Neural cell (in vitro differentiated cells): ENCODE results near the gene FERMT3. TPM values are rescaled to one million over a fixed set of nuclear protein-coding genes. Genes with fewer than 3 reads are reported as not detected.

Experiments used
- H2AFZ ChIP-seq: fragments of 200-600, 300-800 bp; sonication (generic), shearing (Covaris generic); 2 replicates; pipeline ENCODE4 v1.6.0; 2014; ENCODE audit warnings: low read depth, mild to moderate bottlenecking, antibody characterized with exemption, low read length, moderate library complexity
- H3F3A ChIP-seq: fragments of 200-600 bp; shearing (Covaris generic); 2 replicates; pipeline ENCODE4 v1.6.1; 2016; ENCODE audit warnings: mild to moderate bottlenecking, moderate library complexity, mixed read lengths, antibody characterized with exemption, low read length; ENCODE audit not compliant: insufficient read depth, poor library complexity, severe bottlenecking
- H3K27ac ChIP-seq: fragments of 200-600, 300-800 bp; sonication (generic), shearing (Covaris generic); 2 replicates; pipeline ENCODE4 v1.5.1; 2014; ENCODE audit warnings: mild to moderate bottlenecking, low read length, moderate library complexity
- H3K27me3 ChIP-seq: fragments of 300-800, 200-600 bp; sonication (generic), shearing (Covaris generic); 2 replicates; pipeline ENCODE4 v1.6.0; 2014; ENCODE audit warnings: mild to moderate bottlenecking, low read depth, low read length, moderate library complexity; ENCODE audit not compliant: insufficient read depth
- H3K36me3 ChIP-seq: fragments of 300-800, 200-600 bp; sonication (generic), shearing (Covaris generic); 2 replicates; pipeline ENCODE4 v1.5.1; 2014; ENCODE audit warnings: mild to moderate bottlenecking, antibody characterized with exemption, low read length, moderate library complexity; ENCODE audit not compliant: insufficient read depth
- H3K4me2 ChIP-seq: fragments of 300-800, 200-600 bp; sonication (generic), shearing (Covaris generic); 2 replicates; pipeline ENCODE4 v1.6.0; 2014; ENCODE audit warnings: mild to moderate bottlenecking, low read length
- H3K4me3 ChIP-seq: fragments of 300-800, 200-600 bp; sonication (generic), shearing (Covaris generic); 2 replicates; pipeline ENCODE4 v1.5.1; 2014; ENCODE audit warnings: mild to moderate bottlenecking, low read length, moderate library complexity
- H3K79me2 ChIP-seq: fragments of 200-600 bp; shearing (Covaris generic); replicated peaks from 2 replicates; pipeline ENCODE4 v1.6.0; 2014; ENCODE audit warnings: mild to moderate bottlenecking, low read length, moderate library complexity; ENCODE audit not compliant: insufficient read depth
- H3K9ac ChIP-seq: fragments of 300-800, 200-600 bp; sonication (generic), shearing (Covaris generic); 2 replicates; pipeline ENCODE4 v1.6.1; 2016; ENCODE audit warnings: mild to moderate bottlenecking, low read length, mixed read lengths
- H3K9me2 ChIP-seq: fragments of 200-600 bp; shearing (Covaris generic); 2 replicates; pipeline ENCODE4 v1.6.1; 2016; ENCODE audit warnings: mild to moderate bottlenecking, low read length, mixed read lengths; ENCODE audit not compliant: insufficient read depth
- H3K9me3 ChIP-seq: fragments of 200-600, 300-800 bp; sonication (generic), shearing (Covaris generic); 2 replicates; pipeline ENCODE4 v1.6.1; 2016; ENCODE audit warnings: mild to moderate bottlenecking, mixed run types, low read length, moderate library complexity, mixed read lengths
- H4K20me1 ChIP-seq: fragments of 200-600 bp; shearing (Covaris generic); 2 replicates; pipeline ENCODE4 v1.6.1; 2016; ENCODE audit warnings: mild to moderate bottlenecking, mixed run types; ENCODE audit not compliant: insufficient read depth
- CTCF ChIP-seq: fragments of 450-650 bp; IDR thresholded peaks from 2 replicates; pipeline ENCODE4 v1.5.1; 2014; ENCODE audit warnings: antibody characterized with exemption, mild to moderate bottlenecking, moderate library complexity; ENCODE audit not compliant: poor library complexity, severe bottlenecking
- EP300 ChIP-seq: fragments of 450-650 bp; conservative IDR thresholded peaks from 2 replicates; pipeline ENCODE4 v1.6.1; 2014; ENCODE audit warnings: antibody characterized with exemption, mild to moderate bottlenecking, moderate library complexity; ENCODE audit not compliant: poor library complexity, severe bottlenecking
- EZH2 ChIP-seq: fragments of 200-600, 300-800 bp; shearing (Covaris generic), sonication (generic); IDR thresholded peaks from 2 replicates; pipeline ENCODE4 v1.6.1; 2014; ENCODE audit warnings: antibody characterized with exemption, low read length, borderline replicate concordance, mild to moderate bottlenecking; ENCODE audit not compliant: insufficient read depth, poor library complexity, severe bottlenecking
- MXI1 ChIP-seq: fragments of 450-650 bp; conservative IDR thresholded peaks from 2 replicates; pipeline ENCODE4 v1.6.1; 2014; ENCODE audit warnings: antibody characterized with exemption, mild to moderate bottlenecking; ENCODE audit not compliant: poor library complexity, severe bottlenecking
- POLR2AphosphoS5 ChIP-seq: IDR thresholded peaks from 2 replicates; pipeline ENCODE4 v1.6.1; 2012
- RAD21 ChIP-seq: fragments of 450-650 bp; conservative IDR thresholded peaks from 2 replicates; pipeline ENCODE4 v1.6.1; 2014; ENCODE audit warnings: antibody characterized with exemption, mild to moderate bottlenecking, moderate library complexity
- REST ChIP-seq: IDR thresholded peaks from 2 replicates; pipeline ENCODE4 v1.6.1; 2012; ENCODE audit warnings: borderline replicate concordance
- SMC3 ChIP-seq: fragments of 450-650 bp; conservative IDR thresholded peaks from 2 replicates; pipeline ENCODE4 v1.6.1; 2014; ENCODE audit warnings: antibody characterized with exemption, mild to moderate bottlenecking, moderate library complexity; ENCODE audit not compliant: poor library complexity
- TAF1 ChIP-seq: IDR thresholded peaks from 2 replicates; pipeline ENCODE4 v1.6.1; 2012; ENCODE audit warnings: low read depth
- polyA plus RNA-seq: library from polyadenylated mRNA; depleted of rRNA; stranded (reverse); fragments of >200 nt; gene quantifications from 2 replicates; pipeline ENCODE4 v1.2.3, GENCODE V29; 2014

FERMT3 gene
- polyA plus RNA-seq, 1 donor from 2014 or later, result 0.89 TPM

GRCh38 chr11:64263021-64263946 is 56.8 kb downstream of the FERMT3 start:
- Histone ChIP-seq H3F3A (no peaks in the 10 kb centered on the region), H2AFZ (no peak overlapping the region), H3K36me3 (no peaks in the 10 kb centered on the region), H3K9me2 (no peaks in the 10 kb centered on the region), H3K27ac (no peak overlapping the region), H3K4me3 (no peak overlapping the region), H3K9ac (no peak overlapping the region), H3K9me3 (no peaks in the 10 kb centered on the region), H3K27me3 (no peaks in the 10 kb centered on the region), H3K4me2 (no peak overlapping the region), H4K20me1 (no peaks in the 10 kb centered on the region), H3K79me2 (no peaks in the 10 kb centered on the region)
- TF ChIP-seq TAF1, result no peak
- no peak for TF ChIP-seq MXI1
- TF ChIP-seq POLR2AphosphoS5, result no peak
- TF ChIP-seq CTCF, result no peak
- no peak for TF ChIP-seq EZH2
- TF ChIP-seq REST, result no peak
- no peak for TF ChIP-seq SMC3
- TF ChIP-seq RAD21, result no peak
- no peak for TF ChIP-seq EP300

GRCh38 chr11:64263947-64264317 is 57.4 kb downstream of the FERMT3 start:
- H3K36me3 ChIP-seq, result no peaks in the 10 kb centered on the region
- no peak overlapping the region for H2AFZ ChIP-seq
- H3K9ac ChIP-seq, result no peak overlapping the region
- TF ChIP-seq SMC3, result no peak
- TF ChIP-seq MXI1, result no peak
- TF ChIP-seq EP300, result no peak
- TF ChIP-seq EZH2, result no peak
- no peak for TF ChIP-seq CTCF
- no peak for TF ChIP-seq TAF1
- no peak for TF ChIP-seq POLR2AphosphoS5
- no peak for TF ChIP-seq RAD21
- TF ChIP-seq REST, result no peak
- no peaks in the 10 kb centered on the region for H3K79me2 ChIP-seq
- H4K20me1 ChIP-seq, result no peaks in the 10 kb centered on the region
- H3K27ac ChIP-seq, result no peak overlapping the region
- H3K27me3 ChIP-seq, result no peaks in the 10 kb centered on the region
- H3K9me3 ChIP-seq, result no peaks in the 10 kb centered on the region
- H3K4me2 ChIP-seq, result no peak overlapping the region
- no peak overlapping the region for H3K4me3 ChIP-seq
- no peaks in the 10 kb centered on the region for H3F3A ChIP-seq
- no peaks in the 10 kb centered on the region for H3K9me2 ChIP-seq
